Activated CD8-positive, alpha-beta memory T cell treated with anti-CD3 and anti-CD28 coated beads for 1 hour (primary cell): ENCODE data around the gene KIF20B.
A peak's percentile ranks its signal among the peaks of the same experiment; 100 is the strongest.
"Not testable (repeated sequence)": the region's sequence is repeated elsewhere in the genome, so short reads cannot be mapped to it uniquely, and the experiment has no call there.

Experiments used
- DNase-seq, 2 donors: peaks; one replicate each; pipeline ENCODE4 v3.0.0-alpha.2; 2020; ENCODE audit warnings: low read depth in 1 of 2; ENCODE audit errors: extremely low read depth in 1 of 2

The KIF20B gene

DNA sequence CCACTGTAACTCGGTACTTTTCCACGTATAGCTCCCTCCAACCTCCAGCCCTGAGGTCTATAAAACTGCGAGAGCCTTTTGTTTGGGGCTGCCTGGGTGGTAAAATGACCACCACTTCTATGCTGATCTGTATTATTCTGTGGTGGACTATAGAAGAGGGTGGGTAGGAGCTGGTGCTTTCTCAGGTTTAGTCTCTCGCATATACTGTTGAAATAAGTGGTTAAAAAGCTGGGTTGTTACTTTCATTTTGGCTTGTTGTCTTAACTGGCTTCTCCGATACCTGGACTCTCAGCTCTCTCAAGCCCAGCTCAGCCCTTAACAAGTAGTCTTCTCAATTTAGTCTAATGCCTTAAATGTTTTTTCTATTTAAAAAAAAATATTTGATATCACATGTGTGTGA lies 70.3 kb downstream of the KIF20B start:
- no peak for DNase-seq

DNA sequence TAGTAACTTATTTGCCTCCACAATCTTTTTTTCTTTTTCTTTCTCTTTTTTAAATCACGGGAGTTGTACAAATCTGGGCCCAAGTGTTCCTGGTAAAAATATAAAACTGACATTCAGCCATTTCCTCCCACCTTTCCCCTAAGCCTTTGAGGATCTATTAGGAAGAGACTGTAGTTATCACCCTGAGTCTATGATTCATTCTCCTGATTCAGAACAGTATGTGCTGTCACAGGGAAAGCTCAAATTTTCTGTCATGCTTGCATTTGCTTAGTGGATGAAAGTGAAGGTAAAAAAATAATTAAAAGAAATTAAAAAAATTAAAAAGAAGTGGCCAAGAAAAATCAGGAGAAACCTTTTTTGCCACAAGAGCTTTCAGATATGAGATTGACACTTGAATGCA lies 71.7 kb downstream of the KIF20B start:
- DNase-seq: no peak

DNA sequence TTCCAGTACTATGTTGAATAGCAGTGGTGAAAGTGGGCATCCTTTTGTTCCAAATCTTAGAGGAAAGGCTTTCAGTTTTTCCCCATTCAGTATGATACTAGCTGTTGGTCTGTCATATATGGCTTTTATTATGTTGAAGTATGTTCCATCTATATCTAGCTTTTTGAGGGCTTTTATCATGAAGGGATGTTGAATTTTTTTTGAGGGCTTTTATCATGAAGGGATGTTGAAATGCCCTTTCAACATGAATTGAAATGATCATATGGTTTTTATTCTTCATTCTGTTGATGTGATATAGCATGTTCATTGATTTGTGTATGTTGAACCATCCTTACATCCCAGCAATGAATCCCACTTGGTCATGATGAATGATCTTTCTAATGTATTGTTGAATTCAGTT lies 75.3 kb downstream of the KIF20B start:
- no peak for DNase-seq

DNA sequence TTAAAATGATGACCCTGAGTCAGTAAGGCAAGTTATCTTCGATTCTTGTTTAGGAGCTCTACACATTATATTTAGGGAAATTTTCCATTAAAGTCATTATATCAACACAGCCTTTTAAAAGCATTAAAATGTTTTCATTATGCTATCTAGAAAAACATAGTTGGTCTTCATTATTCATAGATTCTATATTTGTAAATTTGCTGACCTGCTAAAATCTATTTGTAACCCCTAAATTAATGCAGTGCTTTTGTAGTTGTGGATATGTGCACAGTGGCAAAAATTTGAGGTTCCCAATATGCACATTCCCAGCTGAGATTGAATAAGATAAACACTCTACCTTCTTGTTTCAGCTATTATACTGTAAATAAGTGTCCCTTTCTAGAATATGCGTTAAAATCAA lies 81.1 kb downstream of the KIF20B start:
- DNase-seq: no peak

DNA sequence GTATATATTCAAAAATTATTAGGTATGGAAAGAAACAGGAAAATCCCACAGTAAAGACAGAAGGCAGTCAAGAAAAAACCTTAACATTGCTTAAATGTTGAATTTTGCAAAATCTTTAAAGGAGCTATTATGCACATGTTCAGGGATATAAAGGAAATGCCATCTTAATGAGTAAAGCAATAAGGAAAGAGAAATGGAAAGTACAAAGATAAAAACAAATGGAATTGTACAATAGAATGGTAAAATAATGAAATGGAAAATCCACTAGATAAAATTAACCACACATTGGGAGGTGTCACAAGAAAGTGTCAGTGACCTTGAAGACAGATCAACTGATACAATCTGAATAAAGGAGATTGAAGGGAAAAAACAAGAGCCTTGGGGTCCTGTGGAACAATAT lies 82.0 kb downstream of the KIF20B start:
- no peak for DNase-seq

DNA sequence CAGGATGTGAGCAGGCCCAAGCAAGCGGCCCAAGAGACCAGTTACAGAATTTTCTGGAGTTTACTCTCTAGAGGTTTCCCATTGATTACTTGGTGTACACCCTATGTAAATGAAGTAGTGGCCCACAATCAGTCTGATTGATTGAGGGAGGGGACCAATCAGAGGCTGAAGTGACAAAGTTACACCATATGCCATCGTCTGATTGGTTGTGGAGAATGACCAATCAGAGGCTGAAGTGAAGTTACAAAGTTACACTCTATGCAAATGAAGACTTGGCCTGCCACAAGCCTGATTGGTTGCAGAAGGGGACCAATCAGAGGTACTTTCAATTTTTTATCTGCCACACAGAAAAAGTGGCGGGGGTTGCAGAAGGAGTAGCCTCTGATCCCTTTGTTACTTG lies 83.7 kb downstream of the KIF20B start:
- no peak for DNase-seq

DNA sequence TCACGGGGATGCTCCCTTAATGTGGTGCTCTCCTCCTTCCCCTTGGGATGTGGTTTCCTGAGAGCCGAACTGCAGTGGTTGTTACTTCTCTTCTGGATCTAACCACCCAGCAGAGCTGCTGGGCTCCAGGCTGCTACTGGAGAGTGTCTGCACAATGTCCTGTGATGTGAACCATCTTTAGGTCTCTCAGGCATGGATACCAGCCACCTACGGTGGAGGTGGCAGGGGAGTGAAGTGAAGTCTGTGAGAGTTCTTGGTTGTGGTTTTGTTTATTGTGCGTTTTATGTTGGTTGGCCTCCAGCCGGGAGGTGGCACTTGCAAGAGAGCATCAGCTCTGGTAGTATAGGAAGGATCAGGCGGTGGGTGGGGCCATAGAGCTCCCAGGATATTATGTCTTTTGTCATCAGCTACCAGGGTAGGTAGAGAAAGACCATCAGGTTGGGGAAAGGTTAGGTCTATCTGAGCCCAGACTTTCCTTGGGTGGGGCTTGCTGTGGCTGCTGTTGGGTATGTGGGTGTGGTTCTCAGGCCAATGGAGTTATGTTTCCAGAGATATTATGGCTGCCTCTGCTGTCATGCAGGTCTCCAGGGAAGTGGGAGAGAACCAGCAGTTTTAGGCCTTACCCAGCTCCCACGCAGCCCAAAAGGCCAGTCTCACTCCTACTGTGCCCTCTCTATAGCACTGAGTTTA lies 87.9 kb downstream of the KIF20B start:
- no peak for DNase-seq

DNA sequence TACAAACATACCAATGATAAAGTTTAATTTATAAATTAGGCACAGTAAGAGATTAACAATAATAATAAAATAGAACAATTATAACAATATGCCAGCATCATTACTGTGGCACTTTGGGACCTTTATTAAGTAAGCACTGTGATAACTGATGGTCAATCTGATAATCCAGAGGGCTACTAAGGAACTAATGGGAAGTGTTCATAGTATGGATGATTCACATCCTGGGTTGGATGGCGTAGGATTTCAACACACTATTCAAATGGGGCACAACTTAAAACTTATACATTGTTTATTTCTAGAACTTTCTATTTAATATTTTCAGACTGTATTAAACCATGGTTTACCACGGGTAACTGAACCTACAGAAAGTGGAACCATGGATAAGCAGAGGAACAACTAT lies 90.8 kb downstream of the KIF20B start:
- no peak for DNase-seq

DNA sequence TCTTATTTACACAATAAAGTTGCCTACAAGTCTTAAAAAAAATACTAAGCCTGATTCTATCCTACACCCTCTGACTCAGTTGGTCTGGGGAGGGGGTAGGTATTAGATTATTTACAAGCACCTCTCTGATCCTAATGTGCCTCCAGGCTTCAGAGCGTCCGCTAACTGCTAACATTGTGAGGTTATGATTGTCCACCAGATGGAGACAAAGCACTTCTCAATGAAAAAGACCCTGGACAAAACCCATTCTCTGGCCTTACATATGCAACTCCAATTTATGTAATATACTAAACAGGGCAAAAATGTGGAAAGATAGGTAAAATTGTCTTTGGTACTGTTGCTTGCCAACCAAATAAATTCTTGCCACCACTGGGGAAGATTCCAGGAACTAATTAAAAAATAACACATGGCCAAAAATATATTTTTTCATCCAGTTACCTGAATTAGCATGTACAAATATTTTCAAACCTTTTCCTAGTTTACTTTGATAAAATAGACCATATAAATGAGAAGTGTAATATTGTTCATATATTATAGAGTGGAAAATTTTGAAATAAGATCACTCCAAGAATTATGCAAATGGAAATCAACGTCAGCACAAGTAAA lies 92.4 kb downstream of the KIF20B start:
- DNase-seq: peak in 1 of 2 donors; percentile 7

DNA sequence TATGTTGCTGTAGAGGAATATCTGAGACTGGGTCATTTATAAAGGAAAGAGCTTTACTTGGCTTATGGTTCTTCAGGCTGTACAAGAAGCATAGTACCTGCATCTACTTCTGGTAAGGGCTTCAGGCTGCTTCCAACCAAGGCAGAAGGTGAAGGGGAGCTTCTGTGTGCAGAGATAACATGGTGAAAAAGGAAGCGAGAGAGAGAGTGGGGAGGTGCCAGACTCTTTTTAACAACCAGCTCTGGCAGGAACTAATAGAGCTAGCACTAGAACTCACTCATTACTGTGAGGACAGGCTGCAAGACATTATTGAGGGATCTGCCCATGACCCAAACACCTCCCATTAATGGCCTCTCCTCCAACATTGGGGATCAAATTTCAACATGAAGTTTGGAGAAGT lies 94.5 kb downstream of the KIF20B start:
- no peak for DNase-seq

DNA sequence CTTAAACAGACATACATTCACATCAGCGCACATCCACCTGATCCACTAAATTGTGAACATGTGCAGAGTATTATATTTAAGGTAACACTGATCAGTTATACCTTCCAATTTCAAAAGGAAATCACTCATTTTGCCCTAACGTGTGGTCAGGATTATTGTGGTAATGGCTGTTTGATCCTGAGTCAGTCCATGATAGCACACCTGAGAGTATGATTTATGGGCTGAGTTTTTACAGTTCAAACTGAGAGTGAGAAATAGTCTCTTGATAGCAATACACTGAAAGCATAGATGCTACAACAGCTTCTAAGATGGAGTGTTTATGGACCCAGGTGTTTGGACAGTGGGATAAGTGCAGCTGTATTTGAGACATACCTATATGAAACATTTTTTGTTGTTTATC lies 96.7 kb downstream of the KIF20B start:
- DNase-seq: no peak

DNA sequence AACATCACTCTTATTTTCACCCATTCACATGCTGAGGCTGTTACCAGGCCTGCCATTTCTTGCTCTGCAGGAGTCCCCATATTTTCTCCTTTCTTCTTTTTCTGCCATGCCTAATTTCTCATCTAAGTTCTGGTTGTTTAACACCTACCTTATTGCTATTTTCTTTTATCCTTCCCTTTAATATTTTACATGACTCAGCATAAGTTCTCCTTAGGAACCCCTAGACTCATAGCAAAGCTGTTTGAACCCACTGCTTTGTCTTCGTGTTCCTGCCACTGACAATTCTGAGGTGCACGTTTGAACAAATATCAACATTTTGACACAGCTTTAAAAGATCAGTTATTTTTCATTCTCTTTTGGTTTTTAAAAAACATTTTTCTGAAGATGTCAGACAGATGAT lies 98.2 kb downstream of the KIF20B start:
- no peak for DNase-seq

DNA sequence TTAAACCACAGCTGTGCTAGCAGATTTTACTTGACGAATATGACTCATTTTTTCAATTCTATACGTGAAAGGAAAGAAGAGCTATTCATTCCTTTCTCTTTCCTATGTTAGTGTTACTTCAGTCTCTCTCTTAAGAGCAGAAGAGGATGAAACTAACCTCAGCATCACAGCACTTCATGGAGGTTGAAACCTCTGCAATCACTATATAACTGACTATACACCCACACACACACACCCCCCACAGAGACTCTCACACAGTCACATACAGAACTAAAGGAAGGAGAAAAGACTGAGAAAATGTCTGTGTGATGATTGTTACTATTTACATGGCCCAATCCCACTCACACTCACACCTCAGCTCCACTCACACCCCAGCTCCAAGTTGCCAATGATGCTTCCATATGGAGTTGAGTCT lies 104.2 kb downstream of the KIF20B start:
- no peak for DNase-seq

DNA sequence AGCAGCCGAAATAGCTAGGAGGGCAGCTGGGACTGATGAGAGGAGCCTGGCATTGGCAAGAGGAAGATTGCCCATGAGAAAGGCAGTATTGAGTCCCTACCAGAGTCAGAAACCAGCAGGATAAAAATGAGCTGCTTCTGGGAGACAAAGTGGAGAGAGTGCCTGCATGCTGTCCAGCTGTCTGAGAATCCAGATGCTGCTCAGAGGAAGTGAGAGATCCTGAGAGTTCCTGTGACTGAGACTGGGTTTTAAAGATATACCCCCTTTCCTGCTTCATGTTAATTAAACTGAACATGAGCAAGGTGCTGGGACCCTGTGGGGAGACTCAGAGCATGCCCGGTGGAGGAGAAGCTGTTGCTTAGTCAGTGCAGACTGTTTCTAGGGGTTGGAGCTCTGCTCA lies 107.5 kb downstream of the KIF20B start:
- no peak for DNase-seq

DNA sequence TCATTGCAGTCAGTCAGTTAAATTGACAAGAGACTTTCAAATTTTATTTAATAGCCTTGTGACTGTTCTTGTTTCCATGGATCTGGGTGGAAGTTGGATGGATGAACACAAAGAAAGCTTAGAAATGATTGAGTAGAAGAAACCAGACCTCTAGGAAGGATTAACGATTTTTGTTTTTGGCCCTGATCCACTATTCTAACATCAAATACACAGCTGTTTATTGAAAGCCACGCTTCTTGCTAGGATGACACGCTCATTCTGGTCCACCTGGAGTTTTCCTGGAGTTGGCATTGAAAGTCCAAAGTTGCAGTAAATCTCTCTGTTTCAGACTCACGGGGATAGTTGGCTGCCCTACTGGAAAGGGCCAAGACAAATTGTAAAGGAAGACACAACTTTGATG lies 108.4 kb downstream of the KIF20B start:
- DNase-seq: no peak

DNA sequence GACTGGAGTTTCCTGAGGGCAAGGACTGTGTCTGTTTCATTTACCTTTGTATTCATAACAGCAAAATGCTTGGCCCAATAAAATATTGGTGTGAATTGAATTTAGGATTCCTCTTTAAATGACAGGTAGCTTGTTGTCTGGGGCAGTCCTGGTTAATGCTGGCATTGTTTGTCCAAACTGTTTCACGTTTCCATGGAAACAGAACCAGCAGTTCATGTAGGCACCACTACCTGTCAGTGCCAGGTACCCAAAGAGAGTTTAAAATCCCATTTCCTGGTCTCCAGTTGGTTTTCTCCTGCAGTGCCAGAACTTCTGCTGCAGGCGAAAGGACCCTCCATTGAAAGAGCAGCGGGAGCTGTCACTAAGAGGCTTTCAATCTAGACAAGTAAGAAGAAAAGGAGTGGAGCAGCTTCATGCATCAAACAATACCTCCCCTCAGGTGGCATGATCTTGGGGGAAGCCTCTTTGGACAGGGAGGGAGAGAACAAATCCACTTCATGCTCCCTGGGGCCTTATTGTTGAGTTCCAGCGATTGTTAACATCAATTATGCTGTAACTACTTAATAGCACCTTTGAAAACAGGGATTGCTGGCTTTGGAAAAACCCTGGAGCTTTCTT lies 109.6 kb downstream of the KIF20B start:
- DNase-seq: no peak

DNA sequence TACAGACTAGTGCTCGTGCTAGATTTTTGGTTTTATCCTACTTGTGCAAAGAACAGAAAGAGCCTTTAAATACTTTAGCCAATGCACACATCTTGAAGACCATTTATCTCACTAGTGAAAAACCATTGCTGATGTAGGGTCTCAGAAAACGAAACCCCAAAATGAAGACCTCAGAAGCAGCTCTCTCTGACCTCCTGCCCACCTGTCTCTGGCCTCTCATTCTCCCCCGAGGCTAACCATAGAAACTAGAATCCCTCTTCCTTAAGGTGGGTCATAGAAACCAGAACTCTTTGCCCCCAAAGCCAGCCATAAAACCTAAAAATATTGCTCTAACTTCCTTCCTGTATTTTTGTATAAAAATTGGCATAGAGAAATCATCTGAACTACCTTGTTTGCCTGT lies 112.2 kb downstream of the KIF20B start:
- no peak for DNase-seq

DNA sequence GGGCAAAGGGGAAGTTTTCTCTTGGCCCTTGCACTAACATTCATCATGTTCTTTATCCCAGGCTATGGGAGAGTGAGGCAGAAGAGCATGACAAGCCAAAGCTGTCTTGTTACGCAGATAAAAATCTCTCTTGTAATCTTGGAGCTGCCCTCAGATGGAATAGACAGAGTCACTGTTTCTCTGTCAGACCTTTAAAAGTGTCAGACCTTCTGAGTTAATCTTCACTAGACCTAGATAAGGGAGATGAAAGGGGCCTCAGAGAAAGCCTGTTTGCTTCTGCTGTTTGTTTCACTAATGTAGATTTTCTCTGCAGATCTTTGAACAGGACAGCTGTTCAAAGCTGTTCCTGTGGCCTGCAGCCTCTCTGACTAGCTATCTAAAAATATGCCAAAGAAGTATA lies 112.9 kb downstream of the KIF20B start:
- no peak for DNase-seq

DNA sequence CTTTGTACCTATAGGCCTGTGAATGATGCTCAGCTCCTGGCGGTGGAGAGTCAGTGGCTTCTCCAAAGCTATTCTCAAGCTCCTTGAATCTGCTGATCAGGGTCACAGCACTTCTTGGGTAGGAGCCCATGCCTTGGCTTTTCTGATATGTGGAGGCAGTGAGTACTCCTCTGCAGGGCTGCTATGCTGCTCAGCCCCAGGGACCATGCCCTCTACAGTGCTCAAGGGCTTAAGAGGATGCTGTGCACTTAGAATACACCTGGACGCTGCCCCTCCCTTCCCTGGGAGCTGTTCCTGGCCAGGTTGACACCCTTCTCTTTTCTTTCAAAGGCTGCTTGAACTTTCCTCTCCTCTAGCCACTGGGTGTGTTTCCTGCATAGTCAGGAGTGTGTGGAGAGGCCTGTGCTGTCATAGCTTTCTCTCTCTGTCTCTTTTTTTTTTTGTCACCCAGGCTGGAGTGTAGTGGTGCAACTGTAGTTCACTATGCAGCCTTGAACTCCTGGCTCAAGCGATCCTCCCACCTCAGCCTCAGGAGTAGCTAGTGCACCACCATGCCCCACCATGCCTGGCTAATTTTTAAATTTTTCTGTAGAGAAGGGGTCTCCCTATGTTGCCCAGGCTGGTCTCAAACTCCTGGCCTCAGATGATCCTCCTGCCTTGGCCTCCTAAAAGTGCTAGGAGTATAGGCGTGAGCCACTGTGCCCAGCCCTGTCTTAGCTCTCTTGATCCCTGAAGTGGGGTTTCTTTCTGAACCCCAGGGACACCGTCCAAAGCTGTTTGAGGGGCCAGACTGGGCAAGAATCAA lies 113.9 kb downstream of the KIF20B start:
- no peak for DNase-seq

DNA sequence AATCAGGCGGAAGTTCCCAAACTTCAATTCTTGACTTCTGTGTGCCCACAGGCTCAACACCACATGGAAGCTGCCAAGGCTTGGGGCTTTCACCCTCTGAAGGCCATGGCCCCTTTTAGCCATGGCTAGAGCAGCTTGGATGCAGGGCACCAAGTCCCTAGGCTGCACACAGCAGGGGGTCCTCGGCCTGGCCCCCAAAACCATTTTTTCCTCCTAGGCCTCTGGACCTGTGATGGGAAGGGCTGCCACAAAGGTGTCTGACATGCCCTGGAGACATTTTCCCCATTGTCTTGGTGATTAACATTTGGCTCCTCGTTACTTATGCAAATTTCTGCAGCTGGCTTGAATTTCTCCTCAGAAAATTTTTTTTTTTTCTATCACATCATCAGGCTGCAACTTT lies 117.6 kb downstream of the KIF20B start:
- DNase-seq: not testable (repeated sequence)
